HL-60 (cell line): ENCODE results near the gene GNAI1.

ENCODE experiments used
- DNase-seq, 2 experiments: peaks; one replicate each; pipeline ENCODE4 v3.0.0-alpha.2; 2010 to 2020; ENCODE audit warnings: low read depth in 1 of 2, low spot score in 1 of 2
- H3K27ac ChIP-seq: fragments of 250-450 bp; sonication (Bioruptor Pico); replicated peaks from 2 replicates; pipeline ENCODE4 v1.5.1; 2020; ENCODE audit warnings: mild to moderate bottlenecking, moderate library complexity
- H3K27me3 ChIP-seq: fragments of 250-450 bp; sonication (Bioruptor Pico); 2 replicates; pipeline ENCODE4 v1.5.1; 2021; ENCODE audit warnings: mild to moderate bottlenecking, moderate library complexity; ENCODE audit not compliant: insufficient read depth, poor library complexity, severe bottlenecking
- H3K4me3 ChIP-seq: replicated peaks from 2 replicates; pipeline ENCODE4 v1.5.1; 2011; ENCODE audit warnings: mild to moderate bottlenecking, control low read depth, low read length; ENCODE audit not compliant: insufficient read depth
- GABPA ChIP-seq: IDR thresholded peaks from 2 replicates; pipeline ENCODE4 v1.6.1; 2012; ENCODE audit warnings: low read depth
- POLR2AphosphoS5 ChIP-seq: IDR thresholded peaks from 2 replicates; pipeline ENCODE4 v1.6.1; 2012; ENCODE audit warnings: low read depth
- SPI1 ChIP-seq: IDR thresholded peaks from 2 replicates; pipeline ENCODE4 v1.6.1; 2012; ENCODE audit warnings: low read depth, mild to moderate bottlenecking, borderline replicate concordance
- TF ChIP-seq, protein P1 (sequence below): IDR thresholded peaks from 2 replicates; pipeline ENCODE4 v1.6.1; 2012; ENCODE audit warnings: low read depth; ENCODE audit not compliant: insufficient replicate concordance
- TF ChIP-seq, protein P2 (sequence below): IDR thresholded peaks from one replicate; pipeline ENCODE4 v1.5.1; 2011; ENCODE audit warnings: low read length, control low read depth, inconsistent platforms; ENCODE audit not compliant: insufficient read depth

The GNAI1 gene

DNA sequence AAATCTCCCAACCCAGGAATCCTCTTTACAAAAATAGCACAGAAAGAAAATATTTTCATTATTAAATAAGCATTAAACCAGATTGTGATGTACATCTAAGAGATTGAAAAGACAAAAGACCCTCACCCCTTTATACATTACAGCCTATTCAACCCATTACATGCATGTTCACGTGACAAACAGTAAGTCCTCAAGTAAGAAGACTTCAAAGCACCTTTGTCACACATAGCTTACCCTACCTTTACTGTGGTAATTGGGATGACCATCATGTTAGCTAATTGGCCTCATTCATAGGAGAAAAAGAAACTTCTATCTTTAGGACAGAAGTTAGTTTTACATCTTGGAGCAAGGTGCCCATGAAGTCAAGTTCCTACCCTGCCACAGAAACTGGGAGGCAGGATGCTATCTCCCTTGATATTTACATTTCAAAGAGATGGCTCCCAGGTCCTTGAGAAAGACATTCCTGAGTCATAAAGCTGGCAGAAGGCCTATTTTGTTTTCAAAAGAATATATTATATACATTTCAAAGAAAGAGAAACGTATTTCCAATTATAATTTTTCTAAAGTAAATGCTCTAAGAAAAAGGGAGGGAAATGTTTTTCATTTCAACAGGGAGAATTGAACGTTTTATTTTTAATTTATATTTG, 48.1 kb downstream of the GNAI1 start:
- DNase-seq = no peak
- TF ChIP-seq GABPA = no peak
- TF ChIP-seq, protein P1, sequence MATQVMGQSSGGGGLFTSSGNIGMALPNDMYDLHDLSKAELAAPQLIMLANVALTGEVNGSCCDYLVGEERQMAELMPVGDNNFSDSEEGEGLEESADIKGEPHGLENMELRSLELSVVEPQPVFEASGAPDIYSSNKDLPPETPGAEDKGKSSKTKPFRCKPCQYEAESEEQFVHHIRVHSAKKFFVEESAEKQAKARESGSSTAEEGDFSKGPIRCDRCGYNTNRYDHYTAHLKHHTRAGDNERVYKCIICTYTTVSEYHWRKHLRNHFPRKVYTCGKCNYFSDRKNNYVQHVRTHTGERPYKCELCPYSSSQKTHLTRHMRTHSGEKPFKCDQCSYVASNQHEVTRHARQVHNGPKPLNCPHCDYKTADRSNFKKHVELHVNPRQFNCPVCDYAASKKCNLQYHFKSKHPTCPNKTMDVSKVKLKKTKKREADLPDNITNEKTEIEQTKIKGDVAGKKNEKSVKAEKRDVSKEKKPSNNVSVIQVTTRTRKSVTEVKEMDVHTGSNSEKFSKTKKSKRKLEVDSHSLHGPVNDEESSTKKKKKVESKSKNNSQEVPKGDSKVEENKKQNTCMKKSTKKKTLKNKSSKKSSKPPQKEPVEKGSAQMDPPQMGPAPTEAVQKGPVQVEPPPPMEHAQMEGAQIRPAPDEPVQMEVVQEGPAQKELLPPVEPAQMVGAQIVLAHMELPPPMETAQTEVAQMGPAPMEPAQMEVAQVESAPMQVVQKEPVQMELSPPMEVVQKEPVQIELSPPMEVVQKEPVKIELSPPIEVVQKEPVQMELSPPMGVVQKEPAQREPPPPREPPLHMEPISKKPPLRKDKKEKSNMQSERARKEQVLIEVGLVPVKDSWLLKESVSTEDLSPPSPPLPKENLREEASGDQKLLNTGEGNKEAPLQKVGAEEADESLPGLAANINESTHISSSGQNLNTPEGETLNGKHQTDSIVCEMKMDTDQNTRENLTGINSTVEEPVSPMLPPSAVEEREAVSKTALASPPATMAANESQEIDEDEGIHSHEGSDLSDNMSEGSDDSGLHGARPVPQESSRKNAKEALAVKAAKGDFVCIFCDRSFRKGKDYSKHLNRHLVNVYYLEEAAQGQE = no peak
- no peak for TF ChIP-seq SPI1
- TF ChIP-seq, protein P2, sequence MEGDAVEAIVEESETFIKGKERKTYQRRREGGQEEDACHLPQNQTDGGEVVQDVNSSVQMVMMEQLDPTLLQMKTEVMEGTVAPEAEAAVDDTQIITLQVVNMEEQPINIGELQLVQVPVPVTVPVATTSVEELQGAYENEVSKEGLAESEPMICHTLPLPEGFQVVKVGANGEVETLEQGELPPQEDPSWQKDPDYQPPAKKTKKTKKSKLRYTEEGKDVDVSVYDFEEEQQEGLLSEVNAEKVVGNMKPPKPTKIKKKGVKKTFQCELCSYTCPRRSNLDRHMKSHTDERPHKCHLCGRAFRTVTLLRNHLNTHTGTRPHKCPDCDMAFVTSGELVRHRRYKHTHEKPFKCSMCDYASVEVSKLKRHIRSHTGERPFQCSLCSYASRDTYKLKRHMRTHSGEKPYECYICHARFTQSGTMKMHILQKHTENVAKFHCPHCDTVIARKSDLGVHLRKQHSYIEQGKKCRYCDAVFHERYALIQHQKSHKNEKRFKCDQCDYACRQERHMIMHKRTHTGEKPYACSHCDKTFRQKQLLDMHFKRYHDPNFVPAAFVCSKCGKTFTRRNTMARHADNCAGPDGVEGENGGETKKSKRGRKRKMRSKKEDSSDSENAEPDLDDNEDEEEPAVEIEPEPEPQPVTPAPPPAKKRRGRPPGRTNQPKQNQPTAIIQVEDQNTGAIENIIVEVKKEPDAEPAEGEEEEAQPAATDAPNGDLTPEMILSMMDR = no peak
- TF ChIP-seq POLR2AphosphoS5 = no peak
- no peak overlapping the region for H3K27ac ChIP-seq
- no peaks in the 10 kb centered on the region for H3K27me3 ChIP-seq
- H3K4me3 ChIP-seq = no peak overlapping the region

DNA sequence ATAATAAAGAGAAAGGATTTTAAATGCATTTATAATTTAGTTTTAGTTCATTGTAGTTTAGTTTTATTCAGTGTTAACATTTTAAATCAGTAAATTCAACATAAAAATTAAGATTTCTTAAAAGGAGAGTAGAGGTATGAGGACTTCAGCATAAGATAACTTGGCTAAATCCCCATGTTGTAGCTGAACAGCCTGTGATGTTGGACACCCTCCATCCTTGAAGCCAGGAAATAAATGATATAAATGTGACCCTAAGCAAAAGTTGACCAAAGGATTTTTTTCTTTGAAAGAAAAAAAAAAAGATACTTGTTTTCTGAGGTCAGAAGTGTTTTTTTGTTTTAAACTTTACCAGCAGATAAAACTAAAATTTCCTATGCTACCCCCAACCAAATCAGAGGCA, 48.7 kb downstream of the GNAI1 start:
- Histone ChIP-seq H3K27me3 (no peaks in the 10 kb centered on the region), H3K27ac (no peak overlapping the region), H3K4me3 (no peak overlapping the region)
- no peak for DNase-seq
- TF ChIP-seq, protein P1 = no peak
- TF ChIP-seq GABPA = no peak
- TF ChIP-seq, protein P2 = no peak
- TF ChIP-seq SPI1 = no peak

DNA sequence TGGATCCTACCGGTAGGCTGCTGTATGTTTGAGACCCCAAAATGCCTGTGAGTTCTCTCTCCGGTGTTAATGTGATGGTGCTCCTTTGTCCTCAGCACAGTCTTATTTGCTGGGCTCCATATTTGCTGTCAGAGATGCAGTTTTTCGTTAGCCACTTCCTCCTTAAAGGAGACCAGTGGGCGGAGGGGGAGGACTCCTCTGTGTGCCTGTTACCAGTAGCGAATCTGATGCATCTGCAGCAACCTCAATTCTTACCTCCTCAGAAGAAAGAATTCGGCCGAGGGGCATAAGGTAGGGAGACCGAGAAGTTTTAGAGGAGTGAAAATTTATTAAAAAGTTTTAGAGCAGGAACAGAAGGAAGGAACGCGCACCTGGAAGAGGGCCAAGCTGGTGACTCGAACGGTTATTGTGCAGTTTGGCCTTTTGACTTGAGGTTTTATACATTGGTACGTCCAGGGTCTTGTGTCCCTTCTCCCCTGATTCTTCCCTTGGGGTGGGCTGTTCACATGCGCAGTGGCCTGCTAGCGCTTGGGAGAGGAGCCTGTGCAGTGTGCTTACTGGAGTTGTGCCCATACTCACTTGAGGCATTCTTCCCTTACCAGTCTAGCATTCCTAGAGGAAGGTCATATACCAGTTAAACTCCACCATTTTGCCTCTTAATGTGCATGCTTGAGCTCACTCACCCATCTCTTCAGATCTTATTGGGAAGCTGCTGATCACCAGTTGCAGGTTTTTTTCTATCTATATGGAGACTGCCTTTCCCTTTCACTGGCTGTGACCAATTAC, 49.5 kb downstream of the GNAI1 start:
- TF ChIP-seq, protein P2 = no peak
- TF ChIP-seq SPI1 (no peak), POLR2AphosphoS5 (no peak)
- TF ChIP-seq, protein P1 = no peak
- no peak for DNase-seq
- Histone ChIP-seq H3K27me3 (no peaks in the 10 kb centered on the region), H3K27ac (no peak overlapping the region), H3K4me3 (no peak overlapping the region)
